GM12878 (cell line): ENCODE results near the gene NT5C3B. TPM values are rescaled to one million over a fixed set of nuclear protein-coding genes. Genes with fewer than 3 reads are reported as not detected.

Experiments used
- ATAC-seq: fragments of 200-7000 bp; cut with Tn5 transposase; 3 replicates; pipeline ENCODE4 v1.9.1; 2020; ENCODE audit warnings: mild to moderate bottlenecking, moderate library complexity
- BruUV-seq: library from RNA; stranded (reverse); fragments of 400-500 nt; replicated peaks from 2 replicates; lab custom pipeline; 2021; lab: Mats Ljungman, UMichigan
- CTCF ChIA-PET: fragments of 300-600 bp; sonication (Branson Sonifier 250); formaldehyde crosslinking; extraction: SDS; loops from one replicate; lab custom pipeline; 2021; ENCODE audit warnings: inconsistent platforms; lab: Yijun Ruan, JAX
- POLR2A ChIA-PET: fragments of 350-600 bp; formaldehyde crosslinking; extraction: SDS; loops from one replicate; lab custom pipeline; 2021; ENCODE audit warnings: inconsistent platforms; lab: Charles Lee
- RAD21 ChIA-PET: fragments of 300-600 bp; sonication (Branson Sonifier 250); formaldehyde crosslinking; loops from one replicate; lab custom pipeline; 2023; ENCODE audit warnings: antibody characterized with exemption; ENCODE audit not compliant: unreplicated experiment; lab: Charles Lee
- SMC1A ChIA-PET: fragments of 300-600 bp; sonication (Branson Sonifier 250); formaldehyde crosslinking; loops from one replicate; lab custom pipeline; 2023; ENCODE audit not compliant: unreplicated experiment, uncharacterized antibody; lab: Charles Lee
- DNase-seq: peaks from one replicate; pipeline ENCODE4 v3.0.0-alpha.2; 2011; ENCODE audit warnings: low read depth, low spot score
- FAIRE-seq: peaks from 3 replicates; lab custom pipeline; 2011; peaks lifted over from hg19 to GRCh38; lab: Jason Lieb, UNC
- H2AFZ ChIP-seq: 2 replicates; pipeline ENCODE4 v1.6.0; 2011; ENCODE audit warnings: low read depth, low read length, control low read depth; ENCODE audit not compliant: control insufficient read depth
- H3K27ac ChIP-seq: 2 replicates; pipeline ENCODE4 v1.5.1; 2011; ENCODE audit warnings: control low read depth; ENCODE audit not compliant: control insufficient read depth, insufficient read depth
- H3K27me3 ChIP-seq, 2 experiments: replicated peaks in 1 of 2; 2 replicates each; pipeline versions ENCODE4 v1.6.0 to v1.6.1; 2011; ENCODE audit warnings: low read length in 1 of 2; ENCODE audit not compliant: control insufficient read depth in 2 of 2, insufficient read depth in 2 of 2
- H3K36me3 ChIP-seq, 2 experiments: 2 replicates each; pipeline ENCODE4 v1.5.1; 2011; ENCODE audit warnings: low read length in 1 of 2; ENCODE audit not compliant: control insufficient read depth in 2 of 2, insufficient read depth in 2 of 2
- H3K4me1 ChIP-seq: 2 replicates; pipeline ENCODE4 v1.6.1; 2011; ENCODE audit warnings: mild to moderate bottlenecking, low read length, moderate library complexity, mixed read lengths; ENCODE audit not compliant: control insufficient read depth, insufficient read depth
- H3K4me2 ChIP-seq: 2 replicates; pipeline ENCODE4 v1.6.0; 2011; ENCODE audit warnings: control low read depth; ENCODE audit not compliant: control insufficient read depth, insufficient read depth
- H3K4me3 ChIP-seq: fragments of 200-600 bp; sonication (generic); 2 replicates; pipeline ENCODE4 v1.5.1; 2016
- H3K79me2 ChIP-seq: 2 replicates; pipeline ENCODE4 v1.6.0; 2011; ENCODE audit warnings: low read length; ENCODE audit not compliant: control insufficient read depth, insufficient read depth
- H3K9ac ChIP-seq: 2 replicates; pipeline ENCODE4 v1.8.0; 2011; ENCODE audit warnings: low read length, control low read depth, mixed read lengths; ENCODE audit not compliant: control insufficient read depth, insufficient read depth
- H3K9me3 ChIP-seq: replicated peaks from 3 replicates; pipeline ENCODE4 v1.5.1; 2011; ENCODE audit warnings: mild to moderate bottlenecking, low read length; ENCODE audit not compliant: control insufficient read depth, insufficient read depth
- H4K20me1 ChIP-seq: 2 replicates; pipeline ENCODE4 v1.6.0; 2011; ENCODE audit not compliant: control insufficient read depth, insufficient read depth
- CHD1 ChIP-seq: IDR thresholded peaks from 2 replicates; pipeline ENCODE4 v1.6.1; 2012; ENCODE audit warnings: low read depth, low read length, improper control_type of control experiment
- ETV6 ChIP-seq, 2 experiments: fragments of 450-650 bp in 1 of 2; IDR thresholded peaks in 1 of 2; conservative IDR thresholded peaks in 1 of 2; 2 replicates each; pipeline ENCODE4 v1.6.1; 2014; ENCODE audit warnings: antibody characterized with exemption in 1 of 2, borderline replicate concordance in 1 of 2, low read depth in 1 of 2, mild to moderate bottlenecking in 1 of 2, moderate library complexity in 1 of 2
- GABPA ChIP-seq: IDR thresholded peaks from 2 replicates; pipeline ENCODE4 v1.6.1; 2014; ENCODE audit warnings: antibody characterized with exemption, low read depth, mild to moderate bottlenecking, inconsistent platforms
- NBN ChIP-seq: fragments of 450-650 bp; IDR thresholded peaks from 2 replicates; pipeline ENCODE4 v1.6.1; 2016
- NR2C2 ChIP-seq: IDR thresholded peaks from 2 replicates; pipeline ENCODE4 v1.6.1; 2011; ENCODE audit warnings: borderline replicate concordance, low read depth; ENCODE audit not compliant: control insufficient read depth, insufficient read length
- RB1 ChIP-seq: fragments of 450-650 bp; formaldehyde crosslinking; IDR thresholded peaks from 2 replicates; pipeline ENCODE4 v1.6.1; 2017; ENCODE audit warnings: mild to moderate bottlenecking, borderline replicate concordance
- SIN3A ChIP-seq: IDR thresholded peaks from 2 replicates; pipeline ENCODE4 v1.6.1; 2012; ENCODE audit warnings: low read depth, low read length, improper control_type of control experiment
- SIX5 ChIP-seq: IDR thresholded peaks from 2 replicates; pipeline ENCODE4 v1.6.1; 2011; ENCODE audit warnings: mild to moderate bottlenecking, low read depth, low read length, moderate library complexity; ENCODE audit not compliant: severe bottlenecking
- SUZ12 ChIP-seq: fragments of 200-600 bp; sonication (generic); IDR thresholded peaks from one replicate; pipeline ENCODE4 v1.6.1; 2018; ENCODE audit warnings: antibody characterized with exemption, mild to moderate bottlenecking; ENCODE audit not compliant: unreplicated experiment
- TCF12 ChIP-seq: IDR thresholded peaks from 2 replicates; pipeline ENCODE4 v1.6.1; 2011; ENCODE audit warnings: low read depth, mild to moderate bottlenecking, low read length
- TCF3 ChIP-seq: IDR thresholded peaks from 2 replicates; pipeline ENCODE4 v1.6.1; 2012; ENCODE audit warnings: low read depth, mild to moderate bottlenecking, low read length, borderline replicate concordance; ENCODE audit not compliant: insufficient read depth
- ZNF274 ChIP-seq: IDR thresholded peaks from one replicate; pipeline ENCODE4 v1.8.0; 2011; ENCODE audit not compliant: insufficient read length, insufficient read depth
- WGBS: methylation state at CpG from one replicate; pipeline ENCODE4 v1.1.6; 2016; ENCODE audit warnings: low lambda C conversion rate; ENCODE audit not compliant: insufficient replicate concordance, insufficient coverage; ENCODE audit errors: missing lambda C conversion rate; 5-methylcytosine and 5-hydroxymethylcytosine counted together
- in situ Hi-C: fragments of 300-500 bp; cut with MboI; formaldehyde crosslinking; loops from 9 replicates; pipeline ENCODE4 v1.14.3; 2018; ENCODE audit warnings: mixed read lengths
- intact Hi-C: fragments of 100-400 bp; cut with micrococcal nuclease; formaldehyde crosslinking; loops from one replicate; pipeline ENCODE4 v1.14.2; 2022; ENCODE audit not compliant: unreplicated experiment
- polyA plus RNA-seq, 11 experiments: library from polyadenylated mRNA; depleted of rRNA in 4 of 11; unstranded in 6 of 11; stranded (reverse) in 5 of 11; fragments of >200 nt; fragmentation: Nextera tagmentation in 4 of 11; fragmentation: Illumina TruSeq in 1 of 11; extraction: Ambion mirVana in 4 of 11; extraction: Trizol in 1 of 11; gene quantifications; 1 replicate in 1 of 11; 2 replicates in 10 of 11; pipeline versions ENCODE4 v1.2.1 to v1.2.3, GENCODE V29; 2011 to 2016; ENCODE audit warnings: inconsistent platforms in 2 of 11, missing spikeins in 2 of 11, low read depth in 1 of 11
- total RNA-seq, 4 experiments: library from RNA; depleted of rRNA in 3 of 4; stranded (reverse); fragments of >200 nt in 3 of 4; fragmentation: Illumina TruSeq in 1 of 4; extraction: Trizol in 1 of 4; gene quantifications; 2 replicates each; pipeline versions ENCODE4 v1.2.1 to v1.2.3, GENCODE V29; 2013 to 2021
- TF ChIP-seq, protein P1 (sequence below): IDR thresholded peaks from 2 replicates; pipeline ENCODE4 v1.6.1; 2012; ENCODE audit warnings: mild to moderate bottlenecking, low read depth, low read length

Gene NT5C3B
- total and polyA plus RNA-seq, 10 of the 15 experiments (the other 5 are each of a cell fraction or from before 2014, with no cell fraction given), result 0.52 to 64.6 (median 41.0) TPM

DNA sequence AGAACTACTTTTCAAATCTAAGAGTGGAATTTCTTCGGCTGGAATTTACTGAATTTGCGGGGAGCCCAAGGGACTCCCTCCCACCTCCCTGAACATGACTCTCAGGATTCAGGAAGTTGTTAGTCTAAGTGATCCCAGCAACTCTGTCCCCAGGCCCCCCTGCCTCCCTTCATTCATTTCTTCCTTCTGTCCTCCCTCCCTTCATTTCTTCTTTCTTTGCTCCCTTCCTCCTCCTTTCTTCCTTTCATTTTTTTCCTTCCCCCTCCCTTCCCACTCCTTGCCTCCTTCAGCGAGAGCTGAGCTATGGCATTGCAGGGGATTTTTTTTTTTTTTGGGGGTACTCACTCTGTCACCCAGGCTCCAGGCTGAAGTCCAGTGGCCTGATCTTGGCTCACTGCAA lies 38.7 kb downstream of the NT5C3B start:
- intact Hi-C loops (no loop called here), in situ Hi-C loops (no loop called here)
- Histone ChIP-seq H4K20me1 (no peaks in the 10 kb centered on the region), H3K36me3 (no peaks in the 10 kb centered on the region), H3K27ac (no peak overlapping the region), H3K9ac (no peak overlapping the region), H3K4me2 (no peak overlapping the region), H3K4me3 (no peak overlapping the region), H3K4me1 (no peaks in the 10 kb centered on the region), H3K79me2 (no peaks in the 10 kb centered on the region), H3K27me3 (no peaks in the 10 kb centered on the region), H3K9me3 (no peaks in the 10 kb centered on the region), H2AFZ (no peak overlapping the region)
- 60% methylated on average over 3 of the region's 3 CpGs for WGBS
- POLR2A ChIA-PET, result interaction anchor here (0.6 kb wide), 1 partner anchor 32 kb away, joined by 3 read pairs; no protein-coding TSS in a partner anchor
- RAD21 ChIA-PET, result no interaction called here
- no peak for ATAC-seq
- DNase-seq, result no peak
- FAIRE-seq, result no peak
- TF ChIP-seq SIN3A (no peak), GABPA (no peak)
- no TSS peak for BruUV-seq
- CTCF ChIA-PET, result interaction anchor here (0.6 to 2.8 kb wide), 2 partner anchors 11 to 13 kb away, joined by 4 to 15 read pairs; partner anchors contain the start of gene JUP
- SMC1A ChIA-PET, result no interaction called here

DNA sequence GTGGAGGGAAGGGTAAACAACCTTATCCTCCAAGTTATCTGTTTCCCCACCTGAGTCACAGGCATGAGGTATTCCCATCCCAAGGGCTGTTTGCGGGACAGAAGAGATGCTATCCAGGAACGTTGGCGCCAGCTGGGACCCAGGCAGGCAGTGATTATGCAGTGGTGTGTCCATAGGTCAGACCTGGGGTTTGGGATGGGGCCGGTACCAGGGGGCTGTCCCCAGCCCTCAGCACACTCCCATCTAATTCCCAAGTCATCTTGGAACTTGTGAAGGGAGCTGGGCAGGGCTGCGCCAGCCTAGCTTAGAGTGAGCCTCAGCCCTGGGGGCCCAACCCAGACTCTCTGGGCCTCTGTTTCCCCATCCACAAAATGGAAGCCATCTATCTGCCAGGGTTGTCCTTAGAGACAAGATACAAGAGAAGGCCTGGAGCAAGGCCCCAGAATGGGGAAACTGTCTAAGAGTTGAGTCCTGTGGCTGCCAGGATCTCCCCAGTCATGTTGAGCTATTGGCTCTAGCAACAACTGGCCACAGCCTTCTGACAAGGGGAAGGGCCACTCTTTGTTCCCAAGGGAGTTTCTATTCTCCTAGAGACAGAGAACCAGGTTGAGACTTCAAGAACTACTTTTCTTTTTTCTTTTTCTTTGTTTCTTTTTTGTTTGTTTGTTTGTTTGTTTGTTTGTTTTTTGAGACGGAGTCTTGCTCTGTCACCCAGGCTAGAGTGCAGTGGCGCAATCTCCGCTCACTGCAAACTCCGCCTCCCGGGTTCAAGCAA lies 39.7 kb downstream of the NT5C3B start:
- no peak overlapping the region for H3K4me2 ChIP-seq
- SMC1A ChIA-PET, result interaction anchor here (1.0 kb wide), 1 partner anchor 9 kb away, joined by 3 read pairs; the partner anchor contains the start of gene JUP
- no peak overlapping the region for H2AFZ ChIP-seq
- H3K79me2 ChIP-seq, result no peaks in the 10 kb centered on the region
- POLR2A ChIA-PET, result no interaction called here
- no peak overlapping the region for H3K27ac ChIP-seq
- no peaks in the 10 kb centered on the region for H3K4me1 ChIP-seq
- no peaks in the 10 kb centered on the region for H3K36me3 ChIP-seq
- CTCF ChIA-PET, result interaction anchor here (0.5 to 0.9 kb wide), 2 partner anchors 10 to 65 kb away, joined by 4 to 5 read pairs; partner anchors contain the start of gene JUP
- no peak overlapping the region for H3K9ac ChIP-seq
- no peaks in the 10 kb centered on the region for H3K9me3 ChIP-seq
- intact Hi-C loops (no loop called here), in situ Hi-C loops (no loop called here)
- H3K27me3 ChIP-seq, result no peaks in the 10 kb centered on the region
- DNase-seq (no peak), FAIRE-seq (no peak), ATAC-seq (no peak)
- RAD21 ChIA-PET, result interaction anchor here (0.9 kb wide), 1 partner anchor 100 kb away, joined by 4 read pairs; no protein-coding TSS in a partner anchor
- H3K4me3 ChIP-seq, result no peak overlapping the region
- 60% methylated on average over 10 of the region's 10 CpGs for WGBS
- H4K20me1 ChIP-seq, result no peaks in the 10 kb centered on the region
- BruUV-seq, result no TSS peak
- TF ChIP-seq SIX5 (no peak), SUZ12 (no peak), ZNF274 (no peak), ETV6 (conservative IDR thresholded peaks at IDR 0.05 in 1 of 2, IDR thresholded peaks at IDR 0.05 in 1 of 2; ENCODE audit: borderline replicate concordance in 1 of 2, low read depth in 1 of 2) (no peak), TCF3 (no peak), RB1 (no peak), CHD1 (no peak), NR2C2 (no peak), NBN (no peak), TCF12 (no peak)
- TF ChIP-seq, protein P1, sequence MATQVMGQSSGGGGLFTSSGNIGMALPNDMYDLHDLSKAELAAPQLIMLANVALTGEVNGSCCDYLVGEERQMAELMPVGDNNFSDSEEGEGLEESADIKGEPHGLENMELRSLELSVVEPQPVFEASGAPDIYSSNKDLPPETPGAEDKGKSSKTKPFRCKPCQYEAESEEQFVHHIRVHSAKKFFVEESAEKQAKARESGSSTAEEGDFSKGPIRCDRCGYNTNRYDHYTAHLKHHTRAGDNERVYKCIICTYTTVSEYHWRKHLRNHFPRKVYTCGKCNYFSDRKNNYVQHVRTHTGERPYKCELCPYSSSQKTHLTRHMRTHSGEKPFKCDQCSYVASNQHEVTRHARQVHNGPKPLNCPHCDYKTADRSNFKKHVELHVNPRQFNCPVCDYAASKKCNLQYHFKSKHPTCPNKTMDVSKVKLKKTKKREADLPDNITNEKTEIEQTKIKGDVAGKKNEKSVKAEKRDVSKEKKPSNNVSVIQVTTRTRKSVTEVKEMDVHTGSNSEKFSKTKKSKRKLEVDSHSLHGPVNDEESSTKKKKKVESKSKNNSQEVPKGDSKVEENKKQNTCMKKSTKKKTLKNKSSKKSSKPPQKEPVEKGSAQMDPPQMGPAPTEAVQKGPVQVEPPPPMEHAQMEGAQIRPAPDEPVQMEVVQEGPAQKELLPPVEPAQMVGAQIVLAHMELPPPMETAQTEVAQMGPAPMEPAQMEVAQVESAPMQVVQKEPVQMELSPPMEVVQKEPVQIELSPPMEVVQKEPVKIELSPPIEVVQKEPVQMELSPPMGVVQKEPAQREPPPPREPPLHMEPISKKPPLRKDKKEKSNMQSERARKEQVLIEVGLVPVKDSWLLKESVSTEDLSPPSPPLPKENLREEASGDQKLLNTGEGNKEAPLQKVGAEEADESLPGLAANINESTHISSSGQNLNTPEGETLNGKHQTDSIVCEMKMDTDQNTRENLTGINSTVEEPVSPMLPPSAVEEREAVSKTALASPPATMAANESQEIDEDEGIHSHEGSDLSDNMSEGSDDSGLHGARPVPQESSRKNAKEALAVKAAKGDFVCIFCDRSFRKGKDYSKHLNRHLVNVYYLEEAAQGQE, result no peak
